A673 (cell line): ENCODE measurements around the gene PUM1. TPM values are rescaled to one million over a fixed set of nuclear protein-coding genes. Genes with fewer than 3 reads are reported as not detected.
"Not testable (repeated sequence)": the region's sequence is repeated elsewhere in the genome, so short reads cannot be mapped to it uniquely, and the experiment has no call there.

Experiments used
- BruUV-seq: library from RNA; stranded (reverse); fragments of 400-500 nt; replicated peaks from 2 replicates; lab custom pipeline; 2021; lab: Mats Ljungman, UMichigan
- CTCF ChIA-PET: fragments of 300-600 bp; sonication (Branson Sonifier 250); formaldehyde crosslinking; loops from one replicate; lab custom pipeline; 2022; ENCODE audit warnings: antibody characterized with exemption; lab: Charles Lee
- POLR2A ChIA-PET: fragments of 300-600 bp; sonication (Branson Sonifier 250); formaldehyde crosslinking; loops from one replicate; lab custom pipeline; 2022; ENCODE audit warnings: antibody characterized with exemption; ENCODE audit not compliant: low non-redundant PET; lab: Charles Lee
- DNase-seq: peaks from one replicate; pipeline ENCODE4 v3.0.0-alpha.2; 2015; ENCODE audit warnings: low spot score
- H3K27ac ChIP-seq: fragments of 200-600 bp; sonication (generic); 2 replicates; pipeline ENCODE4 v1.5.1; 2016; ENCODE audit warnings: mixed run types, low read depth, mild to moderate bottlenecking, mixed read lengths, antibody characterized with exemption, low read length; ENCODE audit not compliant: poor library complexity, severe bottlenecking
- H3K27me3 ChIP-seq: fragments of 200-600 bp; sonication (generic); replicated peaks from 2 replicates; pipeline ENCODE4 v1.6.1; 2017; ENCODE audit warnings: mixed run types, low read depth, mild to moderate bottlenecking, mixed read lengths, antibody characterized with exemption, low read length; ENCODE audit not compliant: insufficient read depth, poor library complexity
- H3K36me3 ChIP-seq: fragments of 200-600 bp; sonication (generic); 2 replicates; pipeline ENCODE4 v1.6.1; 2016; ENCODE audit warnings: mixed run types, mild to moderate bottlenecking, mixed read lengths, antibody characterized with exemption, low read length; ENCODE audit not compliant: insufficient read depth, poor library complexity, severe bottlenecking
- H3K4me1 ChIP-seq: fragments of 200-600 bp; sonication (generic); 2 replicates; pipeline ENCODE4 v1.6.1; 2017; ENCODE audit warnings: mixed run types, mild to moderate bottlenecking, mixed read lengths, antibody characterized with exemption, low read length; ENCODE audit not compliant: insufficient read depth, poor library complexity, severe bottlenecking
- H3K4me3 ChIP-seq: fragments of 200-600 bp; sonication (generic); 2 replicates; pipeline ENCODE4 v1.5.1; 2016; ENCODE audit warnings: low read depth, mixed run types, mild to moderate bottlenecking, mixed read lengths, low read length; ENCODE audit not compliant: poor library complexity, severe bottlenecking
- H3K9me3 ChIP-seq: fragments of 200-600 bp; sonication (generic); 2 replicates; pipeline ENCODE4 v1.6.1; 2016; ENCODE audit warnings: mixed run types, low read depth, mild to moderate bottlenecking, mixed read lengths, antibody characterized with exemption, low read length; ENCODE audit not compliant: poor library complexity, severe bottlenecking
- EZH2 ChIP-seq: fragments of 200-600 bp; sonication (generic); IDR thresholded peaks from 2 replicates; pipeline ENCODE4 v1.6.1; 2017; ENCODE audit warnings: borderline replicate concordance, low read depth, mild to moderate bottlenecking, mixed read lengths, antibody characterized with exemption, low read length; ENCODE audit not compliant: poor library complexity, severe bottlenecking
- intact Hi-C: fragments of 100-400 bp; cut with micrococcal nuclease; formaldehyde crosslinking; loops from one replicate; pipeline ENCODE4 v1.10.0; 2022; ENCODE audit not compliant: unreplicated experiment
- total RNA-seq: library from RNA; stranded (reverse); gene quantifications from 2 replicates; pipeline ENCODE4 v1.2.3, GENCODE V29; 2021
- TF ChIP-seq, protein P1 (sequence below): fragments of 300-800, 200-600 bp; sonication (generic); conservative IDR thresholded peaks from 2 replicates; pipeline ENCODE4 v1.5.1; 2017; ENCODE audit warnings: low read depth, mild to moderate bottlenecking, antibody characterized with exemption, low read length, moderate library complexity, mixed read lengths

The PUM1 gene
- total RNA-seq, 1 experiment from 2014 or later, result 138 TPM

DNA sequence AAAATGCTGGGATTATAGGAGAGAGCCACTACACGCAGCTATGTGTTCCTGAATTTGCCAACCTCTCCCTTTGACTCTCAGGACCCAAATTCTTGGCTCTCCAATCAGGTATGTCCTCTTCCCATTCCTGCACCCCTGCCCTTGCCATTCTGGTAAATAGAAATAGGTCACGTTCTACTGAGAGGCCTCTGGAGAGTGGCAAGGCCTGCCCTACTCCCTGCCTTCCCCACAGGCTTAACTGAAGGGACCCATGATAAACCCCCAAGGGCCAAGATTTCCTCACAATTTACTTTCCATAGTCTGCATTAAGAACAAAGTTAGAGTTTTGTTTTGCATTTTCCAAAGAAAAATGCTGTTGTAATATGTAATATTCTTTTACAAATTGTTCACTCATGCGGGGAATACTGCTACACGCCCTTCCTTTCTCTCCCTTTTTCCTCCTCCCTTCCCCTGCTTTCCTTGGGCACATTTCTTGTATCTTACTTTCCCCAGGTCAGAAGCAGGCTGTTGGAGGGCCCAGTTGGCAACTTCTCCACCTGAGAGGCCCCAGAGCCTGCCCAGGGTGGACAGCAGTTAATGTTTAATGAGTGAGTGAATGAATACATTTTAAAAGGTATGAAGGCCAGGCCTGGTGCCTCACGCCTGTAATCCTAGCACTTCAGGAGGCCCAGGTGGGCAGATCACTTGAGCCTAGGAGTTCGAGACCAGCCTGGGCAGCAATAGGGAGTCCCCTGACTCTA, 33.9 kb upstream of the PUM1 start:
- TF ChIP-seq EZH2, result no peak
- TF ChIP-seq, protein P1, sequence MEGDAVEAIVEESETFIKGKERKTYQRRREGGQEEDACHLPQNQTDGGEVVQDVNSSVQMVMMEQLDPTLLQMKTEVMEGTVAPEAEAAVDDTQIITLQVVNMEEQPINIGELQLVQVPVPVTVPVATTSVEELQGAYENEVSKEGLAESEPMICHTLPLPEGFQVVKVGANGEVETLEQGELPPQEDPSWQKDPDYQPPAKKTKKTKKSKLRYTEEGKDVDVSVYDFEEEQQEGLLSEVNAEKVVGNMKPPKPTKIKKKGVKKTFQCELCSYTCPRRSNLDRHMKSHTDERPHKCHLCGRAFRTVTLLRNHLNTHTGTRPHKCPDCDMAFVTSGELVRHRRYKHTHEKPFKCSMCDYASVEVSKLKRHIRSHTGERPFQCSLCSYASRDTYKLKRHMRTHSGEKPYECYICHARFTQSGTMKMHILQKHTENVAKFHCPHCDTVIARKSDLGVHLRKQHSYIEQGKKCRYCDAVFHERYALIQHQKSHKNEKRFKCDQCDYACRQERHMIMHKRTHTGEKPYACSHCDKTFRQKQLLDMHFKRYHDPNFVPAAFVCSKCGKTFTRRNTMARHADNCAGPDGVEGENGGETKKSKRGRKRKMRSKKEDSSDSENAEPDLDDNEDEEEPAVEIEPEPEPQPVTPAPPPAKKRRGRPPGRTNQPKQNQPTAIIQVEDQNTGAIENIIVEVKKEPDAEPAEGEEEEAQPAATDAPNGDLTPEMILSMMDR, result no peak
- no peak overlapping the region for H3K27ac ChIP-seq
- H3K4me3 ChIP-seq, result no peak overlapping the region
- ChIA-PET POLR2A (no interaction called here), CTCF (no interaction called here)
- intact Hi-C loops, result no loop called here
- H3K9me3 ChIP-seq, result no peaks in the 10 kb centered on the region
- BruUV-seq, result no TSS peak
- no peaks in the 10 kb centered on the region for H3K4me1 ChIP-seq
- no peaks in the 10 kb centered on the region for H3K36me3 ChIP-seq
- H3K27me3 ChIP-seq, result no peaks in the 10 kb centered on the region
- no peak for DNase-seq

DNA sequence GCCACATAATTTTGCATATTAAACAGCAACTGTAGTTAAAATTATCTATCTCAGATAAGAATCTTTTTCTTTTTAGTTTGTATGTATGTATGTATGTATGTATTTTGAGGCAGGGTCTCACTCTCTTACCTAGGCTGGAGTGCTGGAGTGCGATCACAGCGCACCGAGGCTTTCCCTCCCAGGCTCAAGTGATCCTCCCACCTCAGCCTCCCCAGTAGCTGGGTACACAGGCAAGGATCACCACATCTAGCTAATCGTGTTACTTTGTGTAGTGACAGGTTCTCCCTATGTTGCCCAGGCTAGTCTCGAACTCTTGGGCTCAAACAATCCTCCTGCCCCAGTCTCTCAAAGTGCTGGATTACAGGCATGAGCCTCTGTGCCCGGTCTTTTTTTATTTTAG, 30.5 kb upstream of the PUM1 start:
- BruUV-seq, result no TSS peak
- no peak for TF ChIP-seq EZH2
- TF ChIP-seq, protein P1, result no peak
- Histone ChIP-seq H3K27ac (no peak overlapping the region), H3K4me3 (no peak overlapping the region), H3K36me3 (no peaks in the 10 kb centered on the region), H3K4me1 (no peaks in the 10 kb centered on the region), H3K9me3 (no peaks in the 10 kb centered on the region), H3K27me3 (no peaks in the 10 kb centered on the region)
- intact Hi-C loops, result no loop called here
- ChIA-PET CTCF (no interaction called here), POLR2A (no interaction called here)
- DNase-seq, result no peak

DNA sequence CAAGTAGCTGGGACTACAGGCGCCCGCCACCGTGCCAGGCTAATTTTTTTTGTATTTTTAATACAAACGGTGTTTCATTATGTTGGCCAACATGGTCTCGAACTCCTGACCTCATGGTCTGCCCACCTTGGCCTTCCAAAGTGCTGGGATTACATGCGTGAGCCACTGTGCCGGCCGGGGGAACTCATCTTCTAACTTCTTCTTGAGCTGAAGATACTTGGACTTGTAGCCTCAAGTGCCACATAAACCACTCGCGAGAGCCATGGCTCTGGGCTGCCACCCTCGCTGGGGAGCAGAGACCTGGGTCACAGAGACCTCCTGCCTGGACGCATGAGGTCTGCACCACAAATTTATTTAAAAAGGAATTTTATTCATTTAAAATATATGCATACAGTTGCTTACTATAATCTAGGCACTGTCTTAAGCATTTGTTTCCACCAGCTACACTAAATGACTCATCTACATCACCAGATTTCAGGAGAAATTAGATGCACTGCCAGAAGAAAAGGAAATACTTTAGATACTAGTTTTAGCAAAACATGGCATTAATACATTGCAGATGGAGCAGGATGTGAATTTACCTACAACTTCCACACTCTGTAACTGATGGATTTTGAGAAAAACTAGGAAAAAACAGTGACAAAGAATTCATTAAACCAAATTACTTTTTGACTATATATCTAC, 29.9 kb upstream of the PUM1 start:
- intact Hi-C loops, result no loop called here
- Histone ChIP-seq H3K27me3 (no peaks in the 10 kb centered on the region), H3K4me3 (no peak overlapping the region), H3K9me3 (no peaks in the 10 kb centered on the region), H3K27ac (no peak overlapping the region), H3K4me1 (no peaks in the 10 kb centered on the region), H3K36me3 (no peaks in the 10 kb centered on the region)
- ChIA-PET POLR2A (no interaction called here), CTCF (no interaction called here)
- BruUV-seq, result no TSS peak
- TF ChIP-seq EZH2, result no peak
- TF ChIP-seq, protein P1, result no peak
- no peak for DNase-seq

DNA sequence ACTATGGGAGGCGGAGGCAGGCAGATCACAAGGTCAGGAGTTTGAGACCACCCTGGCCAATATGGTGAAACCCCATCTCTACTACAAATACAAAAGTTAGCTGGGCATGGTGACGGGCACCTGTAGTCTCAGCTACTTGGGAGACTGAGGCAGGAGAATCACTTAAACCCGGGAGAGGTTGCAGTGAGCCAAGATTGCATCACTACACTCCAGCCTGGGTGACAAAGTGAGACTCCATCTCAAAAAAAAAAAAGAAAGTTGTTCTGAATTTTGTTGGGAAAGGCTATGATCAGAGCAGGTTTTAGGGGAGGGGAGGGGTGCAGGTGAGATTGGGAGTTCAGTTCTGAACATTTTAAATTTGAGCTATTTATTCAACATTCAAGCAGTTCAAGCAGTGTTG, 22.6 kb upstream of the PUM1 start:
- CTCF ChIA-PET, intact Hi-C loops, DNase-seq: not testable (repeated sequence)

More for the DNA sequence above, 22.6 kb upstream of the PUM1 start:
- BruUV-seq, H3K36me3 ChIP-seq, H3K27me3 ChIP-seq, H3K9me3 ChIP-seq, H3K4me1 ChIP-seq, H3K27ac ChIP-seq, POLR2A ChIA-PET, H3K4me3 ChIP-seq: not testable (repeated sequence)
